Limb (tissue), 2 donors: ENCODE results near the gene S100P.
"Not testable (repeated sequence)": the region's sequence is repeated elsewhere in the genome, so short reads cannot be mapped to it uniquely, and the experiment has no call there.

Experiments
- DNase-seq, 2 donors: peaks; one replicate each; pipeline ENCODE4 v3.0.0-alpha.2; 2016; ENCODE audit errors: extremely low spot score in 2 of 2

S100P gene

GRCh38 chr4:6724421-6725111 lies 30.9 kb downstream of the S100P start:
- DNase-seq: no peak

GRCh38 chr4:6725427-6725961 lies 31.8 kb downstream of the S100P start:
- DNase-seq: not testable (repeated sequence)

GRCh38 chr4:6727081-6727942 lies 33.6 kb downstream of the S100P start:
- DNase-seq: peak in 1 of 2 donors; percentile 79

- no peak for DNase-seq
These were observed 34.2 kb downstream of the S100P start for GRCh38 chr4:6727943-6728250.

GRCh38 chr4:6728320-6729029 lies 34.8 kb downstream of the S100P start:
- DNase-seq: no peak

- DNase-seq: no peak
These were observed 37.1 kb downstream of the S100P start for GRCh38 chr4:6730603-6731317.

GRCh38 chr4:6731318-6731675 lies 37.6 kb downstream of the S100P start:
- DNase-seq: no peak

- no peak for DNase-seq
These were observed 38.1 kb downstream of the S100P start for GRCh38 chr4:6731780-6732179.

GRCh38 chr4:6732441-6733357 lies 39.0 kb downstream of the S100P start:
- DNase-seq: no peak

GRCh38 chr4:6733358-6734164 lies 39.9 kb downstream of the S100P start:
- no peak for DNase-seq

- DNase-seq: no peak
These were observed 40.6 kb downstream of the S100P start for GRCh38 chr4:6734165-6734786.

GRCh38 chr4:6739920-6740319 lies 46.2 kb downstream of the S100P start:
- no peak for DNase-seq

- no peak for DNase-seq
These were observed 46.7 kb downstream of the S100P start for GRCh38 chr4:6740347-6740746.

- no peak for DNase-seq
These were observed 48.8 kb downstream of the S100P start for GRCh38 chr4:6742507-6742906.

GRCh38 chr4:6742989-6743388 lies 49.3 kb downstream of the S100P start:
- DNase-seq: no peak
